GM12801 (cell line): ENCODE measurements around the gene PNPLA2.

Source experiments
- TF ChIP-seq, protein P1 (sequence below): IDR thresholded peaks from one replicate; pipeline ENCODE4 v1.5.1; 2011; ENCODE audit warnings: control low read depth; ENCODE audit not compliant: insufficient read length; ENCODE audit errors: extremely low read depth

The PNPLA2 gene

DNA sequence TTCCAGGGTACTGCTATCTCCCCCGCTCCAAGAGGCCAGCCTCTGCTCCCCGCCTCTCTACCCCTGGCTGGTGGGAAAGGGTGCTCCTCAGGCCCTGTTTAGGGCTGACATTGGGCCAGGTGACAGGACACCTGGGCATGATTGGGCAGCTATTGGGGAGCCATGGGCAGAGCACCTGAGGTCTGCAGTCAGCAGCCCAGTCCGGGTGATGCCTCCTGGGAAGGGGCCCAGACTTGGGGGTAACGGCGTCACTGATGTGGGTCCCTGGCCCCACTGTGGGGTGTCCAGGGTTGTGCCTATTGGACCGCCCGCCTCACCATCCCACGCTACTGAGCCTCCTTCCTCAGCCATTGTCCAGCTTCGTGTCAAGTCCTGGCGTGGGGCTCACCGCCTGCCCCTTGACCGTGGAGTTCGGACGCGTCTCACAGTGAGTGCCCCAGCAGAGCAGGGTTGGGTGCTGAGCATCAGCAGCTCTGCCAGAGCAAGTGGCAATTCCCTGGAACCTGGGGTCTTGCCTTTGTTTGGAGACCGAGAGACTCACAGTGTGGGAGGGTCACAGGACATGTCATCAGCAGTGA is 38.7 kb upstream of the PNPLA2 start:
- TF ChIP-seq, protein P1, sequence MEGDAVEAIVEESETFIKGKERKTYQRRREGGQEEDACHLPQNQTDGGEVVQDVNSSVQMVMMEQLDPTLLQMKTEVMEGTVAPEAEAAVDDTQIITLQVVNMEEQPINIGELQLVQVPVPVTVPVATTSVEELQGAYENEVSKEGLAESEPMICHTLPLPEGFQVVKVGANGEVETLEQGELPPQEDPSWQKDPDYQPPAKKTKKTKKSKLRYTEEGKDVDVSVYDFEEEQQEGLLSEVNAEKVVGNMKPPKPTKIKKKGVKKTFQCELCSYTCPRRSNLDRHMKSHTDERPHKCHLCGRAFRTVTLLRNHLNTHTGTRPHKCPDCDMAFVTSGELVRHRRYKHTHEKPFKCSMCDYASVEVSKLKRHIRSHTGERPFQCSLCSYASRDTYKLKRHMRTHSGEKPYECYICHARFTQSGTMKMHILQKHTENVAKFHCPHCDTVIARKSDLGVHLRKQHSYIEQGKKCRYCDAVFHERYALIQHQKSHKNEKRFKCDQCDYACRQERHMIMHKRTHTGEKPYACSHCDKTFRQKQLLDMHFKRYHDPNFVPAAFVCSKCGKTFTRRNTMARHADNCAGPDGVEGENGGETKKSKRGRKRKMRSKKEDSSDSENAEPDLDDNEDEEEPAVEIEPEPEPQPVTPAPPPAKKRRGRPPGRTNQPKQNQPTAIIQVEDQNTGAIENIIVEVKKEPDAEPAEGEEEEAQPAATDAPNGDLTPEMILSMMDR, result no peak

DNA sequence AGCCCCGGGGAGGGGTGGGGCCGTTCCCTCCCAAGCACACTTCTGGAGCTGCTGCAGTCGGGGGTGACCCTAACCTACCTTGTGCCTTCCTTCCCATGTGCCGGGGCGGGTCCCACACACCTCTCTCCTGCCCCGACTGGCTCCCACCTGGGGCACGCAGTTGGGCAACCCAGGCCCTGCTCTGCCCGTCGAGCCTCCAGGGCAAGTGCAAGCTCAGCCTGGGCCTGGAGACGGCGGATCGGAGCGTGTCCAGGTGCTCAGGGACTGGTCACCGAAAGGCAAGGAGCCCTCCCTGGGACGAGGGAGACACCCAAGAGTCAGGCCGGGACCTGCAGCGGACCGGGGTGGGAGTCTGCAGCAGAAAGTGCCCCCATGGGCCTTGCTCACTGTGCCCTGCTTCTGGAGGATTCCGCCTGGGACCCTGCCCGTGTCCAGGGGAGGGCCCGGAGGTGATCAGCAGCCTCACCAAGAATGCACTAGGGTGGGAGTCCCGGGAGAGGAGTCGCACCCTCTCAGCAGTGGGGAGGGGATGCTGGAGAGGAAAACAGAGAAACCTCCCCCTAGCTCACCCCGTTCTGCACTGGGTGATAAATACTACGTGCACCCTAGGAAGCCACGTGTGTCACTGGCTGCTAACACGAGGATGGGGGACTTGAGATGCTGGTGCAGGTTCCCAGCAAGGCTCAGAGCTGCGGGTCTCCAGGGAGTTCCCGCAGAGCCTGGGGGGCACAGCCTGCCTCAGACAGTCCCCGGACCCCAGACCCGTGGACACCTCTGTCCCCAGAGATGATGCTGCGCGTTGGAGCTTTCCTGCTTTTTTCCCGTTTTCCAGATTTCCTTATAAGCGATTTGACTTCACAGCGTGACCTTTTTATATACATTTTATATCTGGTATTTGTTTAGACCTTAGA is 36.2 kb upstream of the PNPLA2 start:
- TF ChIP-seq, protein P1, result no peak

DNA sequence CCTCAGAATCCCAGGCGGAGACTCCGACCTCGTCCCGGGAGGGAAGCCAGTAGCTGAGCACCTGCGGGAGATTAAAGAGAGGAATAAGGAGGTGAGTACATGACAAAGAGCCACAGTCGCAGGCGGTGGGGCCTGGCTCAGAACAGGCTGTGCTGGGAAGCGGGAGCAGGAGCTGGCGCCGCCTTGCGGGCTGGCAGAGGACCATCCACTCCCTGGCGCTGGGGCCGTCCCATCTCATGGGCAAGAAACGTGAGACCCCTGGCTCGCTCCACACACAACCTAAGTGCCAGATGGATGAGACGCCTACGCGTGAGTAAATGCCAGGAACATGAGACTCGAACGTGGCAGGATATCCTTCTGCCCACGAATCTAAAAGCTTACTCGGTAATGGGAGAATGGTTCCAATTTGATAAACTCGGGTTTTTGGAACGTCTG is 35.1 kb upstream of the PNPLA2 start:
- TF ChIP-seq, protein P1, result no peak

DNA sequence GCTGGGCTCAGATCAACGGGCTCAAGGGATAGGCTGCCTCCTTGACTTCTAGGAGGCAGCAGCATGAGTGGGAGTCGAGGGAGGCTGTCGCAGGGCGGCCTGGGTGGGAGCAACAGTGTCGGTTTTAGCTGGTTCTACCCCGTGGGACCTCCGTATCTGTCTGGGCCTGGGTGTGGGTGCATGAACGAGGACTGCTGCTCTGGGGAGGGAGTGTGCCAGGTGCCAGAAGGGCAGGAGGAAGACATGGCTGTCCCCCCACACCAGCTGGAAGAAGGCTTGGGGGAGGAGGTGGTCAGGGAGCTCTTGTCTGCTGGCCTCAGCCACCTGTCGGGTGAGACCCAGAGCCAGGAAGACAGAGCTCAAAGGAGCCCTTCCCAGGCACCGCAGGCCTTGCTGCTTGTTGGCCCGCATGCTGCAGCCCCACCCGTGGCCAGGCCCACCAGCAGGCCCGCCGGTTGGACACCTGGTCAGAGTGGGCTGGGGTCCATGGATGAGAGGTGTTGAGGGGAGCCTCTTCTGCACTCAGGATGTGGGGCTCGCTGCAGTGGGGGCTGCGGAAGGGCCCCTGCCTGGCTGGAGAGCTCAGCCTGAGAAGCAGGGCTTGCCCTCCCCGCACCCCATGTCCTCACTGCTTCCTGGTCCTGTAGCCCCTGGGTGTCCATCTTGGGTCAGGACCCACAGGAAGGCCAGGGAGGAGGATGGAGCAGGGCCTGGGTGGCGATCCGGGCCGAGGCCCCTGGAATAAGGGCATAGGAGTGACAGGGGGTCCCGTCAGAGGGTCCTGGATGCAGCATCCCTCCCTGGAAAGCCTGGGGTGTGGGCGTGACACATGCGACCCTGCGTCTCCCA is 32.3 kb upstream of the PNPLA2 start:
- TF ChIP-seq, protein P1, result no peak

DNA sequence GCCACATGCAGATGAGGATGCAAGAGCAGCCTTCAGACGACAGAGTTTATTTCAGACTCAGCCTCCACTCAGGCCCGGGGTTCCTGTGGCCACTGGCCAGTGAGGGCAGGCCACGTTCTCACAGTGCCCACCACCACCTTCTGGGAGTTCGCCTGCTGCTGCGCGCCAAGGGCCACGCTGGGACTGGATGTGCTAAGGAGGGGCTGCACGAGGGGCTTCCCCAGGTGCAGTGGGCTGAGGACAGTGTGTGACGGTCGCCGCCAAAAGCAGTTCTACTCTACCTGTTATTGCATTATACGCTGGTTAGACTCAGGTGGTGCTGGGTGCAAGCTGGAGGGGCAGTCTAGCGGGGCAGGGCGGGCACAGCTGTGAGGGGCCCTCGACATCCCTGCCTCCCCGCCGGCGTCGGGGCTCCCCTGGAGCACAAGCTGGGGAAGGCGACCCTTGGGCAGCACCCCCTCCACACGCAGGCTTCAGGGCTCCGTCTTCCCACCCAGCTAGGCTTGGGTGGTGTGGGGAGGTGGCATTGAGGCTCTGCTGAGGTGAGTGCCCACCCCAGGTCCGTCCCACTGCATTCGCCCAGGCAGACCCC is 31.5 kb upstream of the PNPLA2 start:
- TF ChIP-seq, protein P1, result no peak

DNA sequence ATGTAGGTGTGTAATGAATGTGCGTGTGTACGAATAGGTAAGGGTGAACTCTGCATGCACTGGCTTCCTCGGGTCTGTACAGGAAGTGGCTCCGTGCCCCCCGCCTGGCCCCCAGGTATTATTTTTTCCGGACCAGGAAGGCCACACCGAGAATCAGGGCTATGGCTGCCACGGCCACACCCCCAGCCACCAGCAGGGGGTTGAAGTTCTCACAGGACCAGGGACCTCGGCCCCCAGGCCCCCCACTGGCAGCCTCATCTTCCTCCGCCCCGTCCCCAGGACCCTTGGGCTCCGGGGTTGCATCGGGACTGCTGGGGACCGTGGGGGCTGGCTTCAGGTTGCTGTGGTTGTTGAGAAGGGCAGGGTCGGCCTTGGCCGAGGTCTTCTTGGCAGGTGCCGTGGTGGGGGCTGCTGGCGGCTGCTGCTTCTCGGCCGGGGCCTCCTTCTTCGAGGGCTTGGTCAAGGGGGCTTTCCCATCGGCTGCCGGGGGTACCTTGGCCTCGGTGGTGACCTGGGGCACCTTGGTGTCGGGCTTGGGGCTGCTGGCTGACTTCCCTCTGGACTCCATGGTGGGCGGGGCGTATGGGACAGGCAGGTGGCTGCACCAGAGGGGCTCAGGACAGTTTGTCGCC is 30.6 kb upstream of the PNPLA2 start:
- TF ChIP-seq, protein P1, result no peak
